ENCODE data around the gene MSI2.

The MSI2 gene

GRCh38 chr17:57234061-57234738, 22.1 kb upstream of the MSI2 start:
- DNase-seq (ENCODE audit: low read depth), result no peak
- TF ChIP-seq CTCF (IDR thresholded peaks at IDR 0.05; ENCODE audit: insufficient read depth, low read depth, low read length, missing control alignments), result no peak
- no peak overlapping the region for H3K4me3 ChIP-seq (ENCODE audit: low read length)

GRCh38 chr17:57234739-57235092, 21.6 kb upstream of the MSI2 start:
- DNase-seq (ENCODE audit: low read depth), result no peak
- no peak for TF ChIP-seq CTCF (IDR thresholded peaks at IDR 0.05; ENCODE audit: insufficient read depth, low read depth, low read length, missing control alignments)

GRCh38 chr17:57235124-57235523, 21.2 kb upstream of the MSI2 start:
- H3K4me3 ChIP-seq (ENCODE audit: low read length), result no peak overlapping the region
- TF ChIP-seq CTCF (IDR thresholded peaks at IDR 0.05; ENCODE audit: insufficient read depth, low read depth, low read length, missing control alignments), result no peak
- DNase-seq (ENCODE audit: low read depth), result no peak

More at GRCh38 chr17:57234739-57235092, 21.6 kb upstream of the MSI2 start:
- no peak overlapping the region for H3K4me3 ChIP-seq (ENCODE audit: low read length)

GRCh38 chr17:57236686-57237299, 19.5 kb upstream of the MSI2 start:
- peak; percentile 35 for DNase-seq (ENCODE audit: low read depth)
- H3K4me3 ChIP-seq (ENCODE audit: low read length), result no peak overlapping the region
- no peak for TF ChIP-seq CTCF (IDR thresholded peaks at IDR 0.05; ENCODE audit: insufficient read depth, low read depth, low read length, missing control alignments)

- DNase-seq (ENCODE audit: low read depth), result no peak
- TF ChIP-seq CTCF (IDR thresholded peaks at IDR 0.05; ENCODE audit: insufficient read depth, low read depth, low read length, missing control alignments), result no peak
- no peak overlapping the region for H3K4me3 ChIP-seq (ENCODE audit: low read length)
Measured at GRCh38 chr17:57240648-57241047, 15.7 kb upstream of the MSI2 start.

- no peak for DNase-seq (ENCODE audit: low read depth)
- no peak for TF ChIP-seq CTCF (IDR thresholded peaks at IDR 0.05; ENCODE audit: insufficient read depth, low read depth, low read length, missing control alignments)
- H3K4me3 ChIP-seq (ENCODE audit: low read length), result no peak overlapping the region
Measured at GRCh38 chr17:57242148-57242547, 14.2 kb upstream of the MSI2 start.

- H3K4me3 ChIP-seq (ENCODE audit: low read length), result no peak overlapping the region
- DNase-seq (ENCODE audit: low read depth), result peak; percentile 71
- peak; percentile 100 for TF ChIP-seq CTCF (IDR thresholded peaks at IDR 0.05; ENCODE audit: insufficient read depth, low read depth, low read length, missing control alignments)
Measured at GRCh38 chr17:57243171-57243622, 13.1 kb upstream of the MSI2 start.

Data from epithelial cell of esophagus (primary cell).